GM12865 (cell line): ENCODE measurements around the gene SNAP25.

Experiments
- DNase-seq: peaks from one replicate; pipeline ENCODE4 v3.0.0; 2010; ENCODE audit warnings: low read depth
- H3K4me3 ChIP-seq: 2 replicates; pipeline ENCODE4 v1.5.1; 2011; ENCODE audit warnings: mild to moderate bottlenecking, low read depth, low read length, control low read depth
- TF ChIP-seq, protein P1 (sequence below): IDR thresholded peaks from 2 replicates; pipeline ENCODE4 v1.5.1; 2011; ENCODE audit warnings: low read length, control low read depth, low read depth, inconsistent platforms; ENCODE audit not compliant: insufficient read depth; ENCODE audit errors: missing control alignments

Gene SNAP25

DNA sequence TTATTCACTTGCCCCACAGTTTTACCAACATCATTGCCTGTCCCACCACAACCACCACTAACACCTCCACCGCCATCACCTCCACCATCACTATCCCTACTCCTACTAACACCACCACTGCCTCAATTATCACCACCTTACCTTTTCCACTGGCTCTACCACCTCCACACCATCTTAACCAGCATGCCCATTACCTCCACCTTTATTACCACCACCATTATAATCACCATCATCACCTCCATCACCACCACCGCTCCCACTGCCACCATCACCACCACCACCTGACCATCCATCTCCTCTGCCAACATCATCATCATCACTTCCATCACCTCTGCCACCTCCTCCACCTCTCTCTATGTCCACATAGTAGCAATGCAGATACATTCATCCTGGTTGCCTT lies 90.0 kb downstream of the SNAP25 start:
- TF ChIP-seq, protein P1, sequence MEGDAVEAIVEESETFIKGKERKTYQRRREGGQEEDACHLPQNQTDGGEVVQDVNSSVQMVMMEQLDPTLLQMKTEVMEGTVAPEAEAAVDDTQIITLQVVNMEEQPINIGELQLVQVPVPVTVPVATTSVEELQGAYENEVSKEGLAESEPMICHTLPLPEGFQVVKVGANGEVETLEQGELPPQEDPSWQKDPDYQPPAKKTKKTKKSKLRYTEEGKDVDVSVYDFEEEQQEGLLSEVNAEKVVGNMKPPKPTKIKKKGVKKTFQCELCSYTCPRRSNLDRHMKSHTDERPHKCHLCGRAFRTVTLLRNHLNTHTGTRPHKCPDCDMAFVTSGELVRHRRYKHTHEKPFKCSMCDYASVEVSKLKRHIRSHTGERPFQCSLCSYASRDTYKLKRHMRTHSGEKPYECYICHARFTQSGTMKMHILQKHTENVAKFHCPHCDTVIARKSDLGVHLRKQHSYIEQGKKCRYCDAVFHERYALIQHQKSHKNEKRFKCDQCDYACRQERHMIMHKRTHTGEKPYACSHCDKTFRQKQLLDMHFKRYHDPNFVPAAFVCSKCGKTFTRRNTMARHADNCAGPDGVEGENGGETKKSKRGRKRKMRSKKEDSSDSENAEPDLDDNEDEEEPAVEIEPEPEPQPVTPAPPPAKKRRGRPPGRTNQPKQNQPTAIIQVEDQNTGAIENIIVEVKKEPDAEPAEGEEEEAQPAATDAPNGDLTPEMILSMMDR = no peak
- DNase-seq = no peak
- no peak overlapping the region for H3K4me3 ChIP-seq

DNA sequence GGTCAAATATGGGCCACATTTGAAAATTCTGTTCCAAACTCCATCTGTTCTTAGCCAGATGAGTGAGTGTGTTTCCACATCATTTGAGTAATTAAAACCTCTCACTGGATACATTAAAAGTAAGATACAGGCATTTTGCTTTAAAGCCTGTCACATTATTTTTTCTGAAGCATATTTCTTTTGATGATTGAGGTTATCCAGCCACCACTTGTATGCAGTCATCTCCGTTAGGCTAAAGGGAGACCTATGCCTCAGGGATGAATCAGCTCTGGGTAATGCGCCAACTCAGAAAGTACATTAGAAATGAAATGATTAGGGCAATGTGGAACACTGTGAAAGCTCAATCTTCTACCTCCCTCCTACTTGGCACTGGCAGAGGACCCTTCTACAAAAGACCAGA lies 90.7 kb downstream of the SNAP25 start:
- DNase-seq = no peak
- TF ChIP-seq, protein P1 = no peak
- H3K4me3 ChIP-seq = no peak overlapping the region

DNA sequence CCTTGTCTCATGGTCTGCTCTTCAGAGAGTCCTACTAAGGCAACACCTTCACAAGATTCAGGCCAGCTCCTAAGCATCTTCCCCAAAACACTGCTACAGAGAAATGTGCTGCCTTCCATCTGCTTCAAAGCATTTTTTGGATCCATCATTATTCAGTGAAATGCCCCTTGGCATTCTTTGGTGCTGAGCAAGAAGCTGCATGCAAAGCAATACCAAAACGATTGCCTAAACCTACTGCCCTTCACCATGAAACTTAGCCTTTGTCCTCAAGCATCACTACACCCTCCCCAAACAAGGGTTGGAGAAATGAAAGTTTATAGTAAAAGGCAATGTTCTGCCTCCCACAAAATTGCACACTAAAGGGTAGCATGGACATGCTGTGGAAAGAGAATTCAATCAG lies 93.5 kb downstream of the SNAP25 start:
- TF ChIP-seq, protein P1 = no peak
- no peak for DNase-seq
- no peak overlapping the region for H3K4me3 ChIP-seq

DNA sequence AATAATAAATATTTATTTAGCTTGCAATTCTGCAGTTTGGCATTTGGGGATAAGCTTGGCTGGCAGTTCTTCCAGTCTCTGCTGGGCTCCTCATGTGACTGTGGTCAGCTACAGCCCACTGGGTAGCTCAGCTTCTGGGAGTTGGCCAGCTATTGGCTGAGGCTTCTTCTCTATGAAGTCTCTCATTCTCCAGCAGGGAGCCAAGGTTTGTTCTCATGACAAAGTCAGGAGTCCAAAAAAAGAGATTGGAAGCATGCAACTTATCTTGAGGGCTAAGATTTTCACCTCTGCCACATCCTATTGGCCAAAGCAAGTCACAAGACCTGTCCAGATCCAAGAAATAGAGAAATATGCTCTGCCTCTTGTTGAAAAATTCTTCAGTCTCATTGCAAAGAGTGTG lies 94.6 kb downstream of the SNAP25 start:
- no peak overlapping the region for H3K4me3 ChIP-seq
- DNase-seq = no peak
- TF ChIP-seq, protein P1 = no peak

DNA sequence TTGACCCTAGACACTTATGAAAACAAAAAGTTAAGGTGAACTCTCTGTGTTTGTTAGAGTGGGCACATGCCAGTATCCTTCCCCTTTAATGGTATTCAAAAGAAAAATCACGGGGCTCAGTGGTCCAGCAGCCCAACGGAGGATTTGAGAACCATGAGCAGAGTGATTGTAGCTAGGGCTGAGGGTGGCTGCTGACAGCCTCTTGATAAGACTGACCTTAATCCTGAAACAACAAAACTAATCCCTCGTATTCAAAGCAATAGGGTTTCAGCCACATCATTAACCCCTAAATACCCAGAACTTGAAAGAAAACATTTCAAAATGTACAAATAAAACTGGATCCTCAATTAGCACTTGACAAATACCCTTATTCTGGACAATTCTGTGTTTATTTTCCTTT lies 95.1 kb downstream of the SNAP25 start:
- TF ChIP-seq, protein P1 = no peak
- no peak for DNase-seq
- H3K4me3 ChIP-seq = no peak overlapping the region

DNA sequence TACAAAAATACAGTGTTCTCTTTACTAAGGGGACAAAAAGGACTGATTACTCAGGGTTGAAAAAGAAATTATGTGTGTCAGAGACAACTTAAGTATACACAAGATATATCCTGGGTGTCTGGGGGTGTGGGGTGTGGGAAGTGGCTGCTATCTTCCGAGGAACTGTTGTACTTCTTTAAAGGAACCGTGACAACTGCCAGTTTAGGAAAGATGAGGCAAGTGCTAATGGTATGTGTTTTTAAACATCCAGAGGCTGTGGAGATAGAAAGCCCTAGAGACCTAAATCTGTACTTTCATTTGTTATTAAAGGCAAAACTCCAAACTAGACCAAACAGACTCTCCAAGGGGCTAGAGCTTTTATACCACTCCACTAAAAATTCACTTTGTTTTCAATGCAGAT lies 95.6 kb downstream of the SNAP25 start:
- TF ChIP-seq, protein P1 = no peak
- DNase-seq = no peak
- H3K4me3 ChIP-seq = no peak overlapping the region

DNA sequence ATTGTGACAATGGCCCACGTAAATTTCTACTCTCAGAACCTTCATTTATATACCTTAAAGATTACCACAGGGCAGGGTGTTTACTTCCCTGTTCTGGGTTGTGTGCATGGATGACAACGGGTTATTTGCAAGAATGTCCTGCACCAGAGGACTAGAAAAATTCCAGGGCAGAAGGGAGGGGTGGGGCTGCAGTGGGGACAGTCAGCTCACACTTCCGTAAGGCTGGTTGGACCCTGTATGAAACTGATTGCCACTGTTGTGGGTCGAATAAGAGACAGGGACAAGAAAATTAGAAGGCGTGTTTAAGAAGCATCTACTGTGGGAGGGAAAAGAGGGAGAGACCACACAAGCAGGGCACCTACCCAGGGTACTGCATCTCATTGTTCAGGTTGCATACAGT lies 96.5 kb downstream of the SNAP25 start:
- no peak overlapping the region for H3K4me3 ChIP-seq
- no peak for DNase-seq
- TF ChIP-seq, protein P1 = no peak
